Measurements from ENCODE around the gene ZNF891. TPM values are rescaled to one million over a fixed set of nuclear protein-coding genes. Genes with fewer than 3 reads are reported as not detected.
A peak's percentile ranks its signal among the peaks of the same experiment; 100 is the strongest.

The ZNF891 gene
- total RNA-seq, 1 donor from 2014 or later = 0.63 TPM

GRCh38 chr12:133081159-133081780 is 48.8 kb downstream of the ZNF891 start:
- TF ChIP-seq, protein P1, sequence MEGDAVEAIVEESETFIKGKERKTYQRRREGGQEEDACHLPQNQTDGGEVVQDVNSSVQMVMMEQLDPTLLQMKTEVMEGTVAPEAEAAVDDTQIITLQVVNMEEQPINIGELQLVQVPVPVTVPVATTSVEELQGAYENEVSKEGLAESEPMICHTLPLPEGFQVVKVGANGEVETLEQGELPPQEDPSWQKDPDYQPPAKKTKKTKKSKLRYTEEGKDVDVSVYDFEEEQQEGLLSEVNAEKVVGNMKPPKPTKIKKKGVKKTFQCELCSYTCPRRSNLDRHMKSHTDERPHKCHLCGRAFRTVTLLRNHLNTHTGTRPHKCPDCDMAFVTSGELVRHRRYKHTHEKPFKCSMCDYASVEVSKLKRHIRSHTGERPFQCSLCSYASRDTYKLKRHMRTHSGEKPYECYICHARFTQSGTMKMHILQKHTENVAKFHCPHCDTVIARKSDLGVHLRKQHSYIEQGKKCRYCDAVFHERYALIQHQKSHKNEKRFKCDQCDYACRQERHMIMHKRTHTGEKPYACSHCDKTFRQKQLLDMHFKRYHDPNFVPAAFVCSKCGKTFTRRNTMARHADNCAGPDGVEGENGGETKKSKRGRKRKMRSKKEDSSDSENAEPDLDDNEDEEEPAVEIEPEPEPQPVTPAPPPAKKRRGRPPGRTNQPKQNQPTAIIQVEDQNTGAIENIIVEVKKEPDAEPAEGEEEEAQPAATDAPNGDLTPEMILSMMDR (IDR thresholded peaks at IDR 0.05; ENCODE audit: insufficient read depth, low read length, poor library complexity, severe bottlenecking) = no peak
- H3K4me3 ChIP-seq (ENCODE audit: low read depth, low read length) = peak overlapping the region; percentile 94
- no peaks in the 10 kb centered on the region for H3K27me3 ChIP-seq (ENCODE audit: control insufficient read depth, insufficient read depth, low read length)
- H3K36me3 ChIP-seq (ENCODE audit: control insufficient read depth, insufficient read depth, low read length) = peaks cover 5% of the 10 kb centered on the region
- DNase-seq (ENCODE audit: low read depth) = no peak

GRCh38 chr12:133080368-133081158 is 49.5 kb downstream of the ZNF891 start, which contains the start of gene ZNF140:
ZNF140 (plus strand) TSS chr12:133080923; CDS start chr12:133081321, 398 bp downstream.
- TF ChIP-seq, protein P1 (IDR thresholded peaks at IDR 0.05; ENCODE audit: insufficient read depth, low read length, poor library complexity, severe bottlenecking) = peak; percentile 15
- Histone ChIP-seq H3K36me3 (ENCODE audit: control insufficient read depth, insufficient read depth, low read length) (peaks cover 2% of the 10 kb centered on the region), H3K27me3 (ENCODE audit: control insufficient read depth, insufficient read depth, low read length) (no peaks in the 10 kb centered on the region), H3K4me3 (ENCODE audit: low read depth, low read length) (peak within 1 kb of the TSS; percentile 94)
- peak; percentile 90 for DNase-seq (ENCODE audit: low read depth)

DNA sequence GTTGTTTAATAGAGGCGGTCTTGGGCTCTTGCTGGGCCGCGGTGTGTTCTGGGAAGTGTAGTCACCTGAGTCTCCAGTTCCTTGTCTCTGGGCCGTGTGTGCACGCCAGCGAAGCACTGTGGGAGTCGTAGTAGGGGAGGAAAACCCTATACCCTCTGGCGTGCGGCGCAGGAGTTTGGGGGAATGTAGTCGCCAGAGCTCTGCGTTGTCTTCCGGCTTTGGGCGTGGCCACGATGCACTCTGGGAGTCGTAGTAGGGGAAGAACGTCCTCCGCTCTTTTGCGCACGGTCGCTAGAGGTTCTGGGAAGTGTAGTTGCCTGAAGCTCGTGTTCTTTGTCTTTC is 50.1 kb downstream of the ZNF891 start:
- Histone ChIP-seq H3K4me3 (ENCODE audit: low read depth, low read length) (peak overlapping the region; percentile 94), H3K36me3 (ENCODE audit: control insufficient read depth, insufficient read depth, low read length) (no peaks in the 10 kb centered on the region), H3K27me3 (ENCODE audit: control insufficient read depth, insufficient read depth, low read length) (no peaks in the 10 kb centered on the region)
- TF ChIP-seq, protein P1 (IDR thresholded peaks at IDR 0.05; ENCODE audit: insufficient read depth, low read length, poor library complexity, severe bottlenecking) = no peak
- DNase-seq (ENCODE audit: low read depth) = peak; percentile 97

DNA sequence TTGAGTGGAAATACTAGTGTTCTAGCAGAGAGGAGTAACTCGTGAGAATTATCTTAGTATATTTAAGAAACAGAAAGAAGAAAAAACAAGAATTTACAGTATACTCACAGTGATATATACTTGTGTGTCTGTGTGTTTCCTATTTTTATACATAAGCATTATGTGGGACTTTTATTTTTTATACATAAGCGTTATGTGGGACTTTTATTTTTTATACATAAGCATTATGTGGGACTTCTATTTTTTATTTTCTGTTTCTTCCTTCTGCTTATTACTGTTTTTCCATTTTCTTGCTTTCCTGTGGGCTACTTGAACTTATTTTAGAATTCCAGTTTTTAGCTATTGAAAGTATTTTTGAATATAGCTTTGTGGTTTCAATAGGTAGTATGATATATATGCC is 56.2 kb downstream of the ZNF891 start:
- DNase-seq (ENCODE audit: low read depth) = no peak
- TF ChIP-seq, protein P1 (IDR thresholded peaks at IDR 0.05; ENCODE audit: insufficient read depth, low read length, poor library complexity, severe bottlenecking) = no peak
- H3K36me3 ChIP-seq (ENCODE audit: control insufficient read depth, insufficient read depth, low read length) = no peaks in the 10 kb centered on the region
- no peaks in the 10 kb centered on the region for H3K27me3 ChIP-seq (ENCODE audit: control insufficient read depth, insufficient read depth, low read length)
- H3K4me3 ChIP-seq (ENCODE audit: low read depth, low read length) = no peak overlapping the region

- Histone ChIP-seq H3K27me3 (ENCODE audit: control insufficient read depth, insufficient read depth, low read length) (no peaks in the 10 kb centered on the region), H3K4me3 (ENCODE audit: low read depth, low read length) (no peak overlapping the region), H3K36me3 (ENCODE audit: control insufficient read depth, insufficient read depth, low read length) (no peaks in the 10 kb centered on the region)
- no peak for DNase-seq (ENCODE audit: low read depth)
- TF ChIP-seq, protein P1 (IDR thresholded peaks at IDR 0.05; ENCODE audit: insufficient read depth, low read length, poor library complexity, severe bottlenecking) = no peak
Observed at GRCh38 chr12:133063556-133063955, 66.5 kb downstream of the ZNF891 start.
